ENCODE measurements around the gene AUTS2.

Gene AUTS2

GRCh38 chr7:70542750-70543376 is 944.6 kb downstream of the AUTS2 start:
- no peak overlapping the region for H3K4me3 ChIP-seq (replicated peaks in 1 of 2; ENCODE audit: low read depth in 2 of 2, low read length in 2 of 2)
- DNase-seq (ENCODE audit: low read depth in 2 of 2) = no peak
- TF ChIP-seq CTCF (IDR thresholded peaks at IDR 0.05; ENCODE audit: low read depth, low read length) = no peak

- TF ChIP-seq CTCF (IDR thresholded peaks at IDR 0.05; ENCODE audit: low read depth, low read length) = no peak
- no peak overlapping the region for H3K4me3 ChIP-seq (replicated peaks in 1 of 2; ENCODE audit: low read depth in 2 of 2, low read length in 2 of 2)
- DNase-seq (ENCODE audit: low read depth in 2 of 2) = no peak
These were observed 945.7 kb downstream of the AUTS2 start for GRCh38 chr7:70544016-70544415.

DNA sequence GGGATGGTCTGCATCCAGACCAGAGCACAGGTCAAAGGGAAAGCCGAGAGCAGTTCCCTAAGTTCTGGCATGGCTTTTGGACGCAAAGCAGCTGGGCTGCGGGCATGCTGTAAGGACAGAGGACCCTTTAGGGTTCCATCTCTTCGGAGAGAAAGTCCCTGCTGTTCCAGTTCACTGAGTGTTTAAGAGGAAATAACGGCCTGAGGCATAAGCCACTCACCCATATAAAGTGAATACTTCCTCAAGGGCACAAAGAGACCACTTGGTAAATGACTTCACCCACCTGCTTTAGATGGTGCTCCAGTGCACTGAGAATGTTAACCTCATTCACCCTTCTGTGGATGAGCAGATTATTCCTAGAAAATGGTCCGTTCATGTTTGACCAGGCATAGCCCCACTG is 946.9 kb downstream of the AUTS2 start:
- H3K4me3 ChIP-seq (replicated peaks in 1 of 2; ENCODE audit: low read depth in 2 of 2, low read length in 2 of 2) = no peak overlapping the region
- TF ChIP-seq CTCF (IDR thresholded peaks at IDR 0.05; ENCODE audit: low read depth, low read length) = no peak
- DNase-seq (ENCODE audit: low read depth in 2 of 2) = no peak

GRCh38 chr7:70552141-70552540 is 953.9 kb downstream of the AUTS2 start:
- TF ChIP-seq CTCF (IDR thresholded peaks at IDR 0.05; ENCODE audit: low read depth, low read length) = no peak
- no peak overlapping the region for H3K4me3 ChIP-seq (replicated peaks in 1 of 2; ENCODE audit: low read depth in 2 of 2, low read length in 2 of 2)
- DNase-seq (ENCODE audit: low read depth in 2 of 2) = no peak

- no peak for DNase-seq (ENCODE audit: low read depth in 2 of 2)
- no peak overlapping the region for H3K4me3 ChIP-seq (replicated peaks in 1 of 2; ENCODE audit: low read depth in 2 of 2, low read length in 2 of 2)
- no peak for TF ChIP-seq CTCF (IDR thresholded peaks at IDR 0.05; ENCODE audit: low read depth, low read length)
These were observed 955.1 kb downstream of the AUTS2 start for GRCh38 chr7:70553364-70553763.

DNA sequence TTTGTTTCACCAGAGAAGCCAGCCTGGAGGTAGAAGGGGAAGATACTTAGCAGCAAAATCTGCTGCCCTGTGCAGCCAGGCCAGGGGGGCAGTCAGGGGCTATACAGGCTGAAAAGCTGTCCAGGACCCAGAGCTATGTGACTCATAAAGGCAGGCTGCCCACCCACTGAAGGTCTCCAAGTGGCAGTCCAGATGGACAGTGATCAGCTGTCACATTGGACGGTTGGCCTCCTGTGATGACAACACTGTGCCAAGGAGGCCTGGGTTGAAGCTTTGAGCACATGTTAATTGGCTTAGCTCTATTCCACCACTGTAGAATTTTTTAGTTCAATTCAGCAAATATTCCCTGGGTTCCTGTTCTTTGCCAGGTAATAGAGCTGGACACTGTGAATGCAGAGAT is 956.4 kb downstream of the AUTS2 start:
- DNase-seq (ENCODE audit: low read depth in 2 of 2) = no peak
- TF ChIP-seq CTCF (IDR thresholded peaks at IDR 0.05; ENCODE audit: low read depth, low read length) = no peak
- H3K4me3 ChIP-seq (replicated peaks in 1 of 2; ENCODE audit: low read depth in 2 of 2, low read length in 2 of 2) = no peak overlapping the region

DNA sequence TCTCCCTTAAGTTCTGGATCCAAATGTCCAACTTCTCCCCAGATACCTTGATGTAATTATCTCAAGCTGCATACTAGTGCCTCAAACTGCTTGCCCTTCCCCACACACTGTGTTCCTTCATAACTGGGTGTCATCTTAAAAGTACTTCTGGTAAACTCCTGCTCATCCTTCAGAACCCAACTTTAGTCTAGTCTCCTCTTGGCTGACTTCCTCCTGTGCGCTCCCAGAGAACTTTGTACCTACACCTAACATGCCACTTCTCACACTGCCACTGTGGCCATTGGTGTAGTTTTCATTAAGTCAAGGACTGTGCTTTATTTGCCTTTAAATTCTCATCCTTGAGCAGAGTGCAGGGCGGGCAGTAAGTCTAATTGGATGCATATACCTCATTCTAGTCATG is 958.5 kb downstream of the AUTS2 start:
- DNase-seq (ENCODE audit: low read depth in 2 of 2) = no peak
- TF ChIP-seq CTCF (IDR thresholded peaks at IDR 0.05; ENCODE audit: low read depth, low read length) = no peak
- no peak overlapping the region for H3K4me3 ChIP-seq (replicated peaks in 1 of 2; ENCODE audit: low read depth in 2 of 2, low read length in 2 of 2)
